ENCODE results near the gene TRIM10. TPM values are rescaled to one million over a fixed set of nuclear protein-coding genes. Genes with fewer than 3 reads are reported as not detected.

Gene TRIM10
- total and polyA plus RNA-seq, 2 donors (not counting 1 experiment from before 2014, with no cell fraction given), result not detected

GRCh38 chr6:30111266-30111856 lies 49.6 kb downstream of the TRIM10 start:
- Histone ChIP-seq H3K36me3 (ENCODE audit: control insufficient read depth, insufficient read depth, low read length) (no peaks in the 10 kb centered on the region), H4K20me1 (ENCODE audit: control insufficient read depth, extremely low read depth, insufficient read depth, low read length) (no peaks in the 10 kb centered on the region), H3K9me3 (ENCODE audit: control insufficient read depth, insufficient read depth, low read depth, low read length) (no peaks in the 10 kb centered on the region), H2AFZ (ENCODE audit: low read length) (no peak overlapping the region), H3K4me3 (replicated peaks in 1 of 4; ENCODE audit: control extremely low read depth in 1 of 4, insufficient read depth in 1 of 4, low read depth in 3 of 4, low read length in 4 of 4) (no peak overlapping the region), H3K79me2 (ENCODE audit: control insufficient read depth, insufficient read depth, low read length) (no peaks in the 10 kb centered on the region), H3K4me2 (ENCODE audit: extremely low read depth, insufficient read depth, low read length) (no peak overlapping the region), H3K27ac (ENCODE audit: insufficient read depth, low read length) (no peak overlapping the region), H3K9ac (ENCODE audit: insufficient read depth, low read length) (no peak overlapping the region), H3K4me1 (ENCODE audit: control insufficient read depth, extremely low read depth, insufficient read depth, low read length) (no peaks in the 10 kb centered on the region), H3K27me3 (ENCODE audit: control insufficient read depth, insufficient read depth, low read length) (peaks cover 10% of the 10 kb centered on the region)
- no peak for DNase-seq (ENCODE audit: low read depth in 2 of 2)
- no peak for TF ChIP-seq EZH2 (IDR thresholded peaks at IDR 0.05; ENCODE audit: low read length, missing control alignments)
- TF ChIP-seq, protein P1, sequence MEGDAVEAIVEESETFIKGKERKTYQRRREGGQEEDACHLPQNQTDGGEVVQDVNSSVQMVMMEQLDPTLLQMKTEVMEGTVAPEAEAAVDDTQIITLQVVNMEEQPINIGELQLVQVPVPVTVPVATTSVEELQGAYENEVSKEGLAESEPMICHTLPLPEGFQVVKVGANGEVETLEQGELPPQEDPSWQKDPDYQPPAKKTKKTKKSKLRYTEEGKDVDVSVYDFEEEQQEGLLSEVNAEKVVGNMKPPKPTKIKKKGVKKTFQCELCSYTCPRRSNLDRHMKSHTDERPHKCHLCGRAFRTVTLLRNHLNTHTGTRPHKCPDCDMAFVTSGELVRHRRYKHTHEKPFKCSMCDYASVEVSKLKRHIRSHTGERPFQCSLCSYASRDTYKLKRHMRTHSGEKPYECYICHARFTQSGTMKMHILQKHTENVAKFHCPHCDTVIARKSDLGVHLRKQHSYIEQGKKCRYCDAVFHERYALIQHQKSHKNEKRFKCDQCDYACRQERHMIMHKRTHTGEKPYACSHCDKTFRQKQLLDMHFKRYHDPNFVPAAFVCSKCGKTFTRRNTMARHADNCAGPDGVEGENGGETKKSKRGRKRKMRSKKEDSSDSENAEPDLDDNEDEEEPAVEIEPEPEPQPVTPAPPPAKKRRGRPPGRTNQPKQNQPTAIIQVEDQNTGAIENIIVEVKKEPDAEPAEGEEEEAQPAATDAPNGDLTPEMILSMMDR (conservative IDR thresholded peaks at IDR 0.05 in 1 of 2, IDR thresholded peaks at IDR 0.05 in 1 of 2; ENCODE audit: low read depth in 1 of 2, low read length in 2 of 2), result no peak

- H3K27ac ChIP-seq (ENCODE audit: insufficient read depth, low read length), result no peak overlapping the region
- TF ChIP-seq EZH2 (IDR thresholded peaks at IDR 0.05; ENCODE audit: low read length, missing control alignments), result no peak
- TF ChIP-seq, protein P1 (conservative IDR thresholded peaks at IDR 0.05 in 1 of 2, IDR thresholded peaks at IDR 0.05 in 1 of 2; ENCODE audit: low read depth in 1 of 2, low read length in 2 of 2), result no peak
- no peak for DNase-seq (ENCODE audit: low read depth in 2 of 2)
- no peaks in the 10 kb centered on the region for H3K79me2 ChIP-seq (ENCODE audit: control insufficient read depth, insufficient read depth, low read length)
- no peak overlapping the region for H3K9ac ChIP-seq (ENCODE audit: insufficient read depth, low read length)
- H3K4me1 ChIP-seq (ENCODE audit: control insufficient read depth, extremely low read depth, insufficient read depth, low read length), result peaks cover 3% of the 10 kb centered on the region
- peaks cover 19% of the 10 kb centered on the region for H3K27me3 ChIP-seq (ENCODE audit: control insufficient read depth, insufficient read depth, low read length)
- no peaks in the 10 kb centered on the region for H3K36me3 ChIP-seq (ENCODE audit: control insufficient read depth, insufficient read depth, low read length)
- no peak overlapping the region for H3K4me2 ChIP-seq (ENCODE audit: extremely low read depth, insufficient read depth, low read length)
- H3K9me3 ChIP-seq (ENCODE audit: control insufficient read depth, insufficient read depth, low read depth, low read length), result no peaks in the 10 kb centered on the region
- H4K20me1 ChIP-seq (ENCODE audit: control insufficient read depth, extremely low read depth, insufficient read depth, low read length), result no peaks in the 10 kb centered on the region
- no peak overlapping the region for H3K4me3 ChIP-seq (replicated peaks in 1 of 4; ENCODE audit: control extremely low read depth in 1 of 4, insufficient read depth in 1 of 4, low read depth in 3 of 4, low read length in 4 of 4)
- no peak overlapping the region for H2AFZ ChIP-seq (ENCODE audit: low read length)
Measured at GRCh38 chr6:30104661-30105060, 56.4 kb downstream of the TRIM10 start.

GRCh38 chr6:30103872-30104179 lies 57.2 kb downstream of the TRIM10 start:
- TF ChIP-seq EZH2 (IDR thresholded peaks at IDR 0.05; ENCODE audit: low read length, missing control alignments), result no peak
- TF ChIP-seq, protein P1 (conservative IDR thresholded peaks at IDR 0.05 in 1 of 2, IDR thresholded peaks at IDR 0.05 in 1 of 2; ENCODE audit: low read depth in 1 of 2, low read length in 2 of 2), result no peak
- no peak for DNase-seq (ENCODE audit: low read depth in 2 of 2)
- H3K4me3 ChIP-seq (replicated peaks in 1 of 4; ENCODE audit: control extremely low read depth in 1 of 4, insufficient read depth in 1 of 4, low read depth in 3 of 4, low read length in 4 of 4), result peak overlapping the region in 1 of 4 experiments; percentile 49
- no peaks in the 10 kb centered on the region for H3K9me3 ChIP-seq (ENCODE audit: control insufficient read depth, insufficient read depth, low read depth, low read length)
- H3K4me2 ChIP-seq (ENCODE audit: extremely low read depth, insufficient read depth, low read length), result peak overlapping the region; percentile 91
- peaks cover 3% of the 10 kb centered on the region for H3K4me1 ChIP-seq (ENCODE audit: control insufficient read depth, extremely low read depth, insufficient read depth, low read length)
- no peak overlapping the region for H3K27ac ChIP-seq (ENCODE audit: insufficient read depth, low read length)
- H3K9ac ChIP-seq (ENCODE audit: insufficient read depth, low read length), result no peak overlapping the region
- no peak overlapping the region for H2AFZ ChIP-seq (ENCODE audit: low read length)
- H3K36me3 ChIP-seq (ENCODE audit: control insufficient read depth, insufficient read depth, low read length), result no peaks in the 10 kb centered on the region
- no peaks in the 10 kb centered on the region for H3K79me2 ChIP-seq (ENCODE audit: control insufficient read depth, insufficient read depth, low read length)
- H4K20me1 ChIP-seq (ENCODE audit: control insufficient read depth, extremely low read depth, insufficient read depth, low read length), result no peaks in the 10 kb centered on the region
- H3K27me3 ChIP-seq (ENCODE audit: control insufficient read depth, insufficient read depth, low read length), result peaks cover 25% of the 10 kb centered on the region
